Activated CD4-positive, alpha-beta memory T cell treated with anti-CD3 and anti-CD28 coated beads for 36 hours (primary cell): ENCODE data around the gene AGBL4. TPM values are rescaled to one million over a fixed set of nuclear protein-coding genes. Genes with fewer than 3 reads are reported as not detected.
A peak's percentile ranks its signal among the peaks of the same experiment; 100 is the strongest.

Experiments
- CTCF ChIA-PET: fragments of 350-600 bp; sonication (Branson Sonifier 250); formaldehyde crosslinking; loops from one replicate; lab custom pipeline; 2021; ENCODE audit warnings: antibody characterized with exemption, inconsistent platforms; lab: Charles Lee
- POLR2A ChIA-PET: fragments of 350-600 bp; sonication (Branson Sonifier 250); formaldehyde crosslinking; loops from one replicate; lab custom pipeline; 2021; ENCODE audit warnings: antibody characterized with exemption; lab: Charles Lee
- DNase-seq: peaks from one replicate; pipeline ENCODE4 v3.0.0-alpha.2; 2020
- H3K27ac Mint-ChIP-seq: one replicate; pipeline ENCODE4 v1.8.0; 2021; ENCODE audit warnings: mixed read lengths
- H3K27me3 Mint-ChIP-seq: one replicate; pipeline ENCODE4 v1.8.0; 2021; ENCODE audit warnings: mixed read lengths
- H3K36me3 Mint-ChIP-seq: one replicate; pipeline ENCODE4 v1.8.0; 2021; ENCODE audit warnings: mixed read lengths
- H3K4me1 Mint-ChIP-seq: one replicate; pipeline ENCODE4 v1.8.0; 2021; ENCODE audit warnings: low read depth, mixed read lengths
- H3K4me3 Mint-ChIP-seq: one replicate; pipeline ENCODE4 v1.8.0; 2021; ENCODE audit warnings: mild to moderate bottlenecking, mixed read lengths
- H3K9me3 Mint-ChIP-seq: one replicate; pipeline ENCODE4 v1.8.0; 2021; ENCODE audit warnings: mixed read lengths
- intact Hi-C: fragments of 100-400 bp; cut with micrococcal nuclease; formaldehyde crosslinking; loops from one replicate; pipeline ENCODE4 v1.15.1; 2023
- total RNA-seq, 2 experiments: library from RNA; stranded (reverse); gene quantifications; one replicate each; pipeline ENCODE4 v1.2.3, GENCODE V29; 2021

The AGBL4 gene
- total RNA-seq, 2 experiments from 2014 or later, result not detected

DNA sequence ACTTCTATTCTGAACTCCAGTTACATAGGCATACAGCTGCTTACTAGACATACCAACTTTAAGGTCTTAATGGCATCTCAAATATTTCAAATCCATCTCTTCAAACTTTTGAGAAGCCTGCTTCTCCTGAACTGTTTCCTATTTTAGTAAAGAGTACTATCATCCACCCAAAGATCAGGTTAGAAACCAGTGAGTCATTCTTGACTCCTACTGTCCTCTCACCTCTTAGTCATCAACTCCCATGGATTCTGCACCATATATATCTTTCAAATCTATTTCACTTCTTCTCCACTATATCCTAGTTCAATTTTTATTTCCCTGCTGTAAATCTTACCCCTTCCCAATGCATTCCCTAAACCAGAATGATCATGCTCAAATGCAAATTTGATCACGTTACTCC lies 1228.9 kb downstream of the AGBL4 start:
- H3K36me3 Mint-ChIP-seq, result no peaks in the 10 kb centered on the region
- DNase-seq, result no peak
- intact Hi-C loops, result no loop called here
- no peak overlapping the region for H3K4me3 Mint-ChIP-seq
- POLR2A ChIA-PET, result no interaction called here
- H3K27me3 Mint-ChIP-seq, result no peaks in the 10 kb centered on the region
- no peaks in the 10 kb centered on the region for H3K9me3 Mint-ChIP-seq
- CTCF ChIA-PET, result no interaction called here
- H3K27ac Mint-ChIP-seq, result no peak overlapping the region
- H3K4me1 Mint-ChIP-seq, result no peaks in the 10 kb centered on the region

DNA sequence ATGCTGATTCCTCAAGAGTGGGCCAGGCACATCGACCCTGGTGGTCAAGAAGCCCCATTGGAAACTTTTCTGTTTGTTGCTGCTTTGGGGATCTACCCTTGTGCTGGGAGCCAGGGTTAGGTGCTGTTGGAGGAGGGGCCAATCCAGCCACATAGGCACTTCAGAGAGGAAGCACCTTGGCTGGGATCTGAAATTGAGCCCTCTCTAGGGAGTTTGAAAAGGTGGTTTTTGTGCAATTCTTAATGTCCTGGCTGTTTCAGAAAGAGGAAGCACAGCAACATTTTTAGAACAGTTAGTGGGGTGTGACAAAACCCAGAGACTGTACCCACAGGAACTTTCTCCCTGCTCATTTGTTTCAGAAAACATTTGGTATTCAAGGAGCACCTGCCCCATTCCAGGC lies 1229.9 kb downstream of the AGBL4 start:
- CTCF ChIA-PET, result no interaction called here
- intact Hi-C loops, result no loop called here
- no peaks in the 10 kb centered on the region for H3K4me1 Mint-ChIP-seq
- no peak overlapping the region for H3K27ac Mint-ChIP-seq
- H3K27me3 Mint-ChIP-seq, result no peaks in the 10 kb centered on the region
- H3K9me3 Mint-ChIP-seq, result no peaks in the 10 kb centered on the region
- no peak overlapping the region for H3K4me3 Mint-ChIP-seq
- DNase-seq, result no peak
- POLR2A ChIA-PET, result no interaction called here
- no peaks in the 10 kb centered on the region for H3K36me3 Mint-ChIP-seq

DNA sequence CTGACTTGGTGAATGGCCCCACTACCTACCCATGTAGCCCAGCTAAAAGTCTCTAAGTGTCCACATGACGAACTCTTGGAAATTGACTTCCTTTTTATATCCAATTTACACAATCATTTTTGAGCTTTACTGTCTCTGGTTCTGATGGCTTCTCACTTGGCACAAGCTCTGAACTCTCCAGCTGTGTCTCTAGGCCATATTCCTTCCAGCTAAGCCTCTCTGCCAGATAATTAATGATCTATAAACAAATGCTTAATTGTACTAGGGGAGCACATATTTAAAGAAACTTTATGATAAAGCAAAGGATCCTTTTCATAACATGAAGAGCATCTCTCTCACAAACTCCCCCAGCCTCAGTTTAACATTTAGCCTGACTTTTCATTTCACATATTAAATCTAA lies 1230.8 kb downstream of the AGBL4 start:
- Mint-ChIP-seq H3K9me3 (no peaks in the 10 kb centered on the region), H3K4me3 (no peak overlapping the region), H3K36me3 (no peaks in the 10 kb centered on the region), H3K4me1 (no peaks in the 10 kb centered on the region), H3K27me3 (no peaks in the 10 kb centered on the region), H3K27ac (no peak overlapping the region)
- DNase-seq, result no peak
- ChIA-PET CTCF (no interaction called here), POLR2A (no interaction called here)
- intact Hi-C loops, result no loop called here

DNA sequence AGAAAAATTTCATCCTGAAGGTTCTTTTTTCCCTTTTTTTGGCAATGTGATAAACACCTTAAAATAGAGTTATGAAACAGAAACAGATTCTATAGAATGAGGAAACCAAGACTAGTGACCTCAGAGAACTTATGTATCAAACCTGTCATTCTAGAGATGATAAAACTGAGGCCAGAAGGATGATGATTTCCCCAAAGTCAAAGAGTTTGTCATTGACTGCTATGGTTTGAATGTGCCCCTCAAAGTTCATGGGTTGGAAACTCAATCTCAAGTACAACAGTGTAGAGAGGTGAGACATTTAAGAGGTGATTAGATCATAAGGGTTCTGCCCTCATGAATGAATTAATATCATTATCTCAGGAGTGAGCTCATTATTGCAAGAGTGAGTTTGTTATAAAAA lies 1233.4 kb downstream of the AGBL4 start:
- ChIA-PET CTCF (no interaction called here), POLR2A (no interaction called here)
- Mint-ChIP-seq H3K9me3 (no peaks in the 10 kb centered on the region), H3K36me3 (no peaks in the 10 kb centered on the region), H3K4me3 (no peak overlapping the region), H3K4me1 (no peaks in the 10 kb centered on the region), H3K27me3 (no peaks in the 10 kb centered on the region), H3K27ac (no peak overlapping the region)
- intact Hi-C loops, result no loop called here
- no peak for DNase-seq

DNA sequence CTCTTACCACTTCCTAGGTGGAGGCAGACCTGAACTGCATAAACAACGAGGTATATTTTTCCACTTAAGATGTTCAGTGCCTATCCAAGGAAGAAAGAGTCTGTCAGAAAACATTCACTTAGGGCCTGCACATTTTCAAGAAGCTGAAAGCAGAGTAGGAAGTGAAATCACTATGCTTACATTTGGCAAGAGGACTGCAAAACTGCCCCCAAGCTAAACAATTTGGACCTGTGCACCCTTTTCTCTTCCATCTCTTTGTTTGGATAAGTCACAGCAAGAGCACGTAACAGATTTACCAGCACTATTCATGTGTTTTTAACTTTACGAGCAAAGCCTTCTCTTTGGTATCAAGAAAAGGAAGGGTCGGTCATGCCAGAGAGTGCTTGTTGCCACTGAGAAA lies 1233.9 kb downstream of the AGBL4 start:
- H3K9me3 Mint-ChIP-seq, result no peaks in the 10 kb centered on the region
- intact Hi-C loops, result no loop called here
- H3K4me1 Mint-ChIP-seq, result no peaks in the 10 kb centered on the region
- H3K4me3 Mint-ChIP-seq, result no peak overlapping the region
- H3K27me3 Mint-ChIP-seq, result no peaks in the 10 kb centered on the region
- no peak overlapping the region for H3K27ac Mint-ChIP-seq
- no peak for DNase-seq
- ChIA-PET POLR2A (no interaction called here), CTCF (no interaction called here)
- no peaks in the 10 kb centered on the region for H3K36me3 Mint-ChIP-seq

DNA sequence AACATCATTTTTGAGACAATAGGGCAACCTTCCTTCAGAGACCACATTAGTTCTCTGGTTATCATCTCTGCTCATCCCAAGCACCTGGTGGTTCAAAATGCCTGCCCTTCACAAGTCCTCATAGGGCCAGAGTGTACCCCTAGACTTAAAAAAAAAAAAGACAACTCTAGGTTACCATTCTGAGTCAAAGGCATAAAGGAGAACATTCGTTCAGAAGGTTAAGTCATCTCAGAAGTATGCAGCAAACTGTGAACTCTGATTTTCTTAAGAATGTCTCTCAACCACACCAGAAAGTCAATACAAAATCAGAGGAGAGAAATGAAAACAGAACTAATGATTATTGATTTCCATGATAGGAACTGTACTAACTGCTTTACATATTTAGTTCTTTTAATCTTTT lies 1237.9 kb downstream of the AGBL4 start:
- intact Hi-C loops, result no loop called here
- no peak overlapping the region for H3K27ac Mint-ChIP-seq
- POLR2A ChIA-PET, result no interaction called here

DNA sequence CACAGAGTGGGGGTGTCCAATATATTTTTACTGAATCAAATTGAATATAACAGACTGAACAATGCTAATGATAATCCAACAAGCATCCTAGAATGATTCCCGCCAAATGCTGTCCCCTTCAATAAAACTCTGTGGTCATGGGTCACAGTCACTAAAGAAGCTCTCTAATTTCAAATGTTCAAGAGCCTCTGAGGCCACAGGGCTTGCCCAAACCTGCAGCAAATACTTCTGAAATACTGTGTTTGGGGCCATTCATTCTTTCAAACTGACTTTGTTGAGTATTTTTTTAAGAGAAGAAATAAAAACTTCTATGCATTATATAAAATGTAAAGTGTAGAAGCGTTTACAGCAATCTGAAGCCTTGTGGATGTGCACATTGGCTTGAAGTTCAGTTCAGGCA lies 1239.5 kb downstream of the AGBL4 start:
- intact Hi-C loops, result no loop called here
- POLR2A ChIA-PET, result no interaction called here

More for the DNA sequence above, 1237.9 kb downstream of the AGBL4 start:
- Mint-ChIP-seq H3K27me3 (no peaks in the 10 kb centered on the region), H3K4me3 (no peak overlapping the region), H3K36me3 (no peaks in the 10 kb centered on the region), H3K4me1 (no peaks in the 10 kb centered on the region), H3K9me3 (no peaks in the 10 kb centered on the region)
- DNase-seq, result no peak
- CTCF ChIA-PET, result no interaction called here

DNA sequence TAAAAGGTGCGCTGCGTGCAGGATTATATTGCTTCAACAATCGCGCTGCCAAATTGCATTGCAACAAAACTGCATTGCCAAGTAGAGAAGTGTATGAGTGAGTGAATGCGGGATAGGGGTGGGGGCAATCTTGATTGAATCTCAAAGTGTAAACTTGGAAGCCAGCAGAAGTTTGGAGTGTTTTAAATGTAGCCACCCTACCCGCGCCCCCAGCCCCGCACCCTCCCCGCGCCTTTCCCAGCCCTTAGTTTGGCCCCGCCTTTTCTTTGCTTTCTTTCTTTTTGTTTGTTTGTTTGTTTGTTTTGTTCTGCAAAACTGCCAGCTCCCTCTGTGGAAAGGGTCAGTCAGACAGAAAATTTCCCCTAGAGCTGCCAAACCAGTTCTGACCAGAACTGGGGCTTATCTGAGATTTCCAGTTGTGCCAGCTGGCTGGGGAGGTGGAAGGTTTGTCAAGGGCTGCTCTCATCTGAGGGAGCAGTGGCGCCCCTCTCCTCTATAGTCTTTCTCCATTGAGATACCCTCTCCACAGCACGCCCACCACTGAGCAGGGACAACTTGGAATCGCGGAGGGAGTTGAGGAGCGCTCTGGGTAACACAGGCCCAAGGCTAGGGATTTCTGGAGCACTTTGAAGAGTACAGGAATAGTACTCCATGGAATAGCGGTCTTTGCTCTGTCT lies 1246.4 kb downstream of the AGBL4 start:
- DNase-seq, result no peak
- Mint-ChIP-seq H3K36me3 (no peaks in the 10 kb centered on the region), H3K27me3 (peaks cover 23% of the 10 kb centered on the region), H3K4me1 (peaks cover 3% of the 10 kb centered on the region), H3K27ac (no peak overlapping the region), H3K4me3 (peak overlapping the region; percentile 64), H3K9me3 (no peaks in the 10 kb centered on the region)
- intact Hi-C loops, result no loop called here
- POLR2A ChIA-PET, result no interaction called here
- CTCF ChIA-PET, result no interaction called here

More for the DNA sequence above, 1239.5 kb downstream of the AGBL4 start:
- H3K36me3 Mint-ChIP-seq, result no peaks in the 10 kb centered on the region
- H3K9me3 Mint-ChIP-seq, result no peaks in the 10 kb centered on the region
- CTCF ChIA-PET, result no interaction called here
- H3K27me3 Mint-ChIP-seq, result no peaks in the 10 kb centered on the region
- no peaks in the 10 kb centered on the region for H3K4me1 Mint-ChIP-seq
- H3K27ac Mint-ChIP-seq, result no peak overlapping the region
- no peak overlapping the region for H3K4me3 Mint-ChIP-seq
- DNase-seq, result no peak

DNA sequence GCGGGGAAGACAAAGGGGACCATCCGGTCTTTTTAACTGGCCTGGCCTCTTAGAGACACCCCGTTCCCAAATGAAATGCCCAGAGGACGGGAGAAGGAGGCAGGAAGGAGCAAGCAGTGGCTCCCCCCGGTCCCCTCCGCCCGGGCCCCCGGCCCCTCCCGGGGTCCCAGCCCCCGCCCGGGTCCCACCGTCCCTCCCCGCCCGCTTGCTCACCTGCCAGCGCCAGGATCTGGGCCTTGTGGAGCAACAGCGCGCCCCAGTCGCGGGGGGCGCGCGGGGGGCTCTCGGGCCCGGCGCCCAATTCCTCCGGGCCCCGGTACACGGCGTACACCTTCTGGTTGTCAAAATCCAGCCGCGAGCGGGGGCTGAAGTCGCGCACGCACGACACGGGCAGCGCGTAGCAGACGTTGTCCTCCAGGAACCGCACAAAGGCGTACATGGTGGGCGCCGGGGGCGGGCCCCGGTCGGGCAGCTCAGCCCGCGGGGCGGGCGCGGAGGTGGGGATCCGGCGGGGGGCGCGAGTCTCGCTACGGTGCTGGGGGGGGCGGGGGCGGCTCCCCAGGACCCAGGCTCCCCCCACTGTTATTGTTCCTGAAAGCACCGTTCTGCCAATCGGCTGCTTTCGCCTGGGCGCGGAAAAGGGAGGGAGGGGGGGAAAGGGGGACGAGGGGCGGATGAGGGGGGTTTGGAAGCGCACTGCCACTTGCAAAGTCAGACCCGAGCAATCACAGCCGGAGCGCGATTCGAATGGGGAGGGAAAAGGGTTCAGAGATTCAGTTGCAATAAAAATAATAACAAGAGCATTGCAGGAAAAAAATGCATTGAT lies 1247.1 kb downstream of the AGBL4 start, which contains the start of gene BEND5:
BEND5 (minus strand) TSS at position 499 of the 826 bp plus-strand sequence; CDS start at position 439, 60 bp downstream.
- ChIA-PET POLR2A (no interaction called here), CTCF (no interaction called here)
- DNase-seq, result peak; percentile 25
- peaks cover 25% of the 10 kb centered on the region for H3K27me3 Mint-ChIP-seq
- H3K9me3 Mint-ChIP-seq, result no peaks in the 10 kb centered on the region
- peak within 1 kb of the TSS; percentile 64 for H3K4me3 Mint-ChIP-seq
- H3K36me3 Mint-ChIP-seq, result no peaks in the 10 kb centered on the region
- peak within 1 kb of the TSS; percentile 2 for H3K27ac Mint-ChIP-seq
- intact Hi-C loops, result no loop called here
- H3K4me1 Mint-ChIP-seq, result peaks cover 3% of the 10 kb centered on the region

DNA sequence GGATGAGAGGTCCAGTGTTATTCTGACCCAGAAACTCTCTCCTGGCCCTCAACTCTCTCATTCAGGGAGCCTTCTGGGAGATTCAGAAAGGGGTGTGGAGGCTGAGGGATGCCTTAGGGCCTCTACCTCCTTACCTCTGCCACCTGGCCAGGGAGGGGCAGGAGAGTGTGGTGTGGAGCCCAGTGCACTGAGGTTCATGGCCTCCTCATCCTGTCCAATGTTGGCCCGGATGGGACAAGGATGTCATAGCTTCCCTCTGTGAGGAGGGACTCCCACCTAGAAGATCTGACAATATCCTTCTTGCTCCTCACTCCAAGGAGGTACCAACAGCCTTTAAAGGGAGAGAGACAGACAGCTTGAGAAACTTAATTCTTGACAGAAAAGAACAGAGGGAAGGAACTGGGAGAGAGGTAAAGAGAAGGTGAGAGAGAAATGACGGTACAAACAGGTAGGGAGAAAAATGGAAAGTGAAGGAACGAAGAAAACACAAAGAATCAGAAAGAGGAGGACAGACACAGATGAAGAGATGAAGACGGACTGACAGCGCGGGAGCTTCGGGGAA lies 1247.8 kb downstream of the AGBL4 start:
- H3K4me3 Mint-ChIP-seq, result peak overlapping the region; percentile 61
- H3K27ac Mint-ChIP-seq, result peak overlapping the region; percentile 2
- CTCF ChIA-PET, result no interaction called here
- no peaks in the 10 kb centered on the region for H3K9me3 Mint-ChIP-seq
- peaks cover 25% of the 10 kb centered on the region for H3K27me3 Mint-ChIP-seq
- H3K36me3 Mint-ChIP-seq, result no peaks in the 10 kb centered on the region
- intact Hi-C loops, result no loop called here
- POLR2A ChIA-PET, result no interaction called here
- no peak for DNase-seq
- peaks cover 3% of the 10 kb centered on the region for H3K4me1 Mint-ChIP-seq

DNA sequence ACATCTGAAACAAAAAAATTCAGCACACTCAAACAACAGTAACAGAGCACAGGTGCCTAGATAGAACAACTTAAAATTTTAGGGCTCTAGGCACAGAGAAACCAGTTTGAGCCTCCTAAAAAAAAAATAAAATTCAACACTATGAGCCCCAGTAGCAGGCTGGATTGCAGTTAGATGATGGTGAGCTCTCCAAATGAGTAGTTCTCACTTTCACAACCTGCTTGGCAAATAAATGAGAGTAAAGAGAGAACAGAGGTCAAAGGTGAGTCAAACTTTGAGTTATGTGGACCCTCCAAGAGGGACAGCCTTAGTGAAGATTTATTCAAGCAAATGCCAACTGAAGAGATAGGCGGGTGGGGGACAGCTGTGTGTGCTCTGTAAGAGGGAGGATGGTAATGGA lies 1250.6 kb downstream of the AGBL4 start:
- Mint-ChIP-seq H3K27ac (no peak overlapping the region), H3K4me1 (peaks cover 3% of the 10 kb centered on the region), H3K36me3 (no peaks in the 10 kb centered on the region)

DNA sequence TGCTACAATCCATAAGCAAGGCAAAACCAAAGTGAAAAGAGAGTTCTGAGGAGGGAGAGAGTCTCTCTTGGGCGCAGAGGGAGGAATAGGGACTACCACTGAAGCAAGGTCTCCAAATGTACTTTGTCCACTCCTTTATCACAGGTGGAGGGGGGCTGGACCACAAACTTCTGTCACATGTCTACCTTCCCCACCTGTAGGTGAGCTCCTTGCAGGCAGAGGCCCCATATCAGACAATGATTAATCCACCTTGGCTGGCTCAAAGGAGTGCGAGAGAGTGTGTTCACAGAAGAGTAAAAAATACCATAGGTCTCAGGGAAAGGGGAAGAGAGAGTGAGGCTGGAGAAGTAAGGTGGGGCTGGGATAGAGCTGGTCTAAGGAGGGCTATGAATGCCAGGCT lies 1251.5 kb downstream of the AGBL4 start:
- Mint-ChIP-seq H3K27ac (no peak overlapping the region), H3K4me1 (peaks cover 3% of the 10 kb centered on the region), H3K27me3 (peaks cover 18% of the 10 kb centered on the region), H3K9me3 (no peaks in the 10 kb centered on the region), H3K4me3 (no peak overlapping the region), H3K36me3 (no peaks in the 10 kb centered on the region)
- CTCF ChIA-PET, result no interaction called here
- POLR2A ChIA-PET, result no interaction called here
- intact Hi-C loops, result no loop called here
- no peak for DNase-seq

More for the DNA sequence above, 1250.6 kb downstream of the AGBL4 start:
- no peak for DNase-seq
- ChIA-PET CTCF (no interaction called here), POLR2A (no interaction called here)
- Mint-ChIP-seq H3K4me3 (no peak overlapping the region), H3K27me3 (peaks cover 24% of the 10 kb centered on the region), H3K9me3 (no peaks in the 10 kb centered on the region)
- intact Hi-C loops, result no loop called here
